Liver (tissue), 3 donors: ENCODE data around the gene BCAR3.

Experiments
- EGR1 ChIP-seq, 2 donors: IDR thresholded peaks; 2 replicates each; pipeline ENCODE4 v1.6.1; 2016 to 2018; ENCODE audit warnings: antibody characterized with exemption in 2 of 2, low read depth in 2 of 2
- GABPA ChIP-seq, 2 donors: IDR thresholded peaks in 1 of 2; conservative IDR thresholded peaks in 1 of 2; 2 replicates each; pipeline ENCODE4 v1.6.1; 2016; ENCODE audit warnings: antibody characterized with exemption in 2 of 2, mild to moderate bottlenecking in 1 of 2, moderate library complexity in 1 of 2
- HNF4G ChIP-seq: IDR thresholded peaks from 2 replicates; pipeline ENCODE4 v1.6.1; 2016; ENCODE audit warnings: antibody characterized with exemption
- JUND ChIP-seq, 2 donors: IDR thresholded peaks; 2 replicates each; pipeline ENCODE4 v1.6.1; 2016; ENCODE audit warnings: antibody characterized with exemption in 2 of 2
- RXRA ChIP-seq, 2 donors: IDR thresholded peaks; 2 replicates each; pipeline ENCODE4 v1.6.1; 2017 to 2018; ENCODE audit warnings: antibody characterized with exemption in 2 of 2, mild to moderate bottlenecking in 1 of 2
- SP1 ChIP-seq: IDR thresholded peaks from 2 replicates; pipeline ENCODE4 v1.6.1; 2018; ENCODE audit warnings: antibody characterized with exemption, mild to moderate bottlenecking
- TAF1 ChIP-seq: conservative IDR thresholded peaks from 2 replicates; pipeline ENCODE4 v1.6.1; 2016; ENCODE audit warnings: antibody characterized with exemption, mild to moderate bottlenecking
- YY1 ChIP-seq: IDR thresholded peaks from 2 replicates; pipeline ENCODE4 v1.6.1; 2016; ENCODE audit warnings: antibody characterized with exemption, mild to moderate bottlenecking
- TF ChIP-seq, protein P1 (sequence below): IDR thresholded peaks from 2 replicates; pipeline ENCODE4 v1.6.1; 2016; ENCODE audit warnings: antibody characterized with exemption
- TF ChIP-seq, protein P2 (sequence below): IDR thresholded peaks from 2 replicates; pipeline ENCODE4 v1.6.1; 2016; ENCODE audit warnings: antibody characterized with exemption, mild to moderate bottlenecking
- TF ChIP-seq, protein P3 (sequence below): IDR thresholded peaks from 2 replicates; pipeline ENCODE4 v1.6.1; 2016; ENCODE audit warnings: antibody characterized with exemption
- TF ChIP-seq, protein P4 (sequence below): fragments of 150-350 bp; IDR thresholded peaks from 2 replicates; pipeline ENCODE4 v1.5.1; 2017; ENCODE audit warnings: improper control_type of control experiment, low read depth, low read length; ENCODE audit not compliant: missing input control
- TF ChIP-seq, protein P5 (sequence below): IDR thresholded peaks from 2 replicates; pipeline ENCODE4 v1.6.1; 2016; ENCODE audit warnings: antibody characterized with exemption
- donor health status: healthy.
- donor health status: healthy.

DNA sequence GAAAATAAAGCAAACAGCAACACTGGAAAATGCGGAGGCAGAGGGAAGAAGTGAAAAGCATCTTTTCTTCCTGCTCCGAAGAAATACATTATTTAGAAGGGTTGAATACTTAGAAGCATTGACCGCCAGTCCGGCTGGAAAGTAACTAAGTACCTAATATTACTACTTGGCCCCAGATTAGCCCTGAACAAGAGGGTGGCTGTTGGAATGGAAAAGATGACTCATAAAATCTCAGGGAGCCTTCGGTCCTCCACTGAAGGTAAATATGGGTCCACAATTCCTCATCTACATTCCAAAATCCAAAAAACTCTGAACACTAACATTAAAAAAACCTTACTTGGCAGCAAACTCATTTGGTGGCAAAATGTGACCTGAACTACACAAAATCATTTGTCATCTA, 40.1 kb downstream of the BCAR3 start:
- TF ChIP-seq, protein P1, sequence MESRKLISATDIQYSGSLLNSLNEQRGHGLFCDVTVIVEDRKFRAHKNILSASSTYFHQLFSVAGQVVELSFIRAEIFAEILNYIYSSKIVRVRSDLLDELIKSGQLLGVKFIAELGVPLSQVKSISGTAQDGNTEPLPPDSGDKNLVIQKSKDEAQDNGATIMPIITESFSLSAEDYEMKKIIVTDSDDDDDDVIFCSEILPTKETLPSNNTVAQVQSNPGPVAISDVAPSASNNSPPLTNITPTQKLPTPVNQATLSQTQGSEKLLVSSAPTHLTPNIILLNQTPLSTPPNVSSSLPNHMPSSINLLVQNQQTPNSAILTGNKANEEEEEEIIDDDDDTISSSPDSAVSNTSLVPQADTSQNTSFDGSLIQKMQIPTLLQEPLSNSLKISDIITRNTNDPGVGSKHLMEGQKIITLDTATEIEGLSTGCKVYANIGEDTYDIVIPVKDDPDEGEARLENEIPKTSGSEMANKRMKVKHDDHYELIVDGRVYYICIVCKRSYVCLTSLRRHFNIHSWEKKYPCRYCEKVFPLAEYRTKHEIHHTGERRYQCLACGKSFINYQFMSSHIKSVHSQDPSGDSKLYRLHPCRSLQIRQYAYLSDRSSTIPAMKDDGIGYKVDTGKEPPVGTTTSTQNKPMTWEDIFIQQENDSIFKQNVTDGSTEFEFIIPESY, result no peak
- TF ChIP-seq, protein P2, sequence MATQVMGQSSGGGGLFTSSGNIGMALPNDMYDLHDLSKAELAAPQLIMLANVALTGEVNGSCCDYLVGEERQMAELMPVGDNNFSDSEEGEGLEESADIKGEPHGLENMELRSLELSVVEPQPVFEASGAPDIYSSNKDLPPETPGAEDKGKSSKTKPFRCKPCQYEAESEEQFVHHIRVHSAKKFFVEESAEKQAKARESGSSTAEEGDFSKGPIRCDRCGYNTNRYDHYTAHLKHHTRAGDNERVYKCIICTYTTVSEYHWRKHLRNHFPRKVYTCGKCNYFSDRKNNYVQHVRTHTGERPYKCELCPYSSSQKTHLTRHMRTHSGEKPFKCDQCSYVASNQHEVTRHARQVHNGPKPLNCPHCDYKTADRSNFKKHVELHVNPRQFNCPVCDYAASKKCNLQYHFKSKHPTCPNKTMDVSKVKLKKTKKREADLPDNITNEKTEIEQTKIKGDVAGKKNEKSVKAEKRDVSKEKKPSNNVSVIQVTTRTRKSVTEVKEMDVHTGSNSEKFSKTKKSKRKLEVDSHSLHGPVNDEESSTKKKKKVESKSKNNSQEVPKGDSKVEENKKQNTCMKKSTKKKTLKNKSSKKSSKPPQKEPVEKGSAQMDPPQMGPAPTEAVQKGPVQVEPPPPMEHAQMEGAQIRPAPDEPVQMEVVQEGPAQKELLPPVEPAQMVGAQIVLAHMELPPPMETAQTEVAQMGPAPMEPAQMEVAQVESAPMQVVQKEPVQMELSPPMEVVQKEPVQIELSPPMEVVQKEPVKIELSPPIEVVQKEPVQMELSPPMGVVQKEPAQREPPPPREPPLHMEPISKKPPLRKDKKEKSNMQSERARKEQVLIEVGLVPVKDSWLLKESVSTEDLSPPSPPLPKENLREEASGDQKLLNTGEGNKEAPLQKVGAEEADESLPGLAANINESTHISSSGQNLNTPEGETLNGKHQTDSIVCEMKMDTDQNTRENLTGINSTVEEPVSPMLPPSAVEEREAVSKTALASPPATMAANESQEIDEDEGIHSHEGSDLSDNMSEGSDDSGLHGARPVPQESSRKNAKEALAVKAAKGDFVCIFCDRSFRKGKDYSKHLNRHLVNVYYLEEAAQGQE, result no peak
- TF ChIP-seq, protein P3, sequence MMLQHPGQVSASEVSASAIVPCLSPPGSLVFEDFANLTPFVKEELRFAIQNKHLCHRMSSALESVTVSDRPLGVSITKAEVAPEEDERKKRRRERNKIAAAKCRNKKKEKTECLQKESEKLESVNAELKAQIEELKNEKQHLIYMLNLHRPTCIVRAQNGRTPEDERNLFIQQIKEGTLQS, result no peak
- TF ChIP-seq, protein P4, sequence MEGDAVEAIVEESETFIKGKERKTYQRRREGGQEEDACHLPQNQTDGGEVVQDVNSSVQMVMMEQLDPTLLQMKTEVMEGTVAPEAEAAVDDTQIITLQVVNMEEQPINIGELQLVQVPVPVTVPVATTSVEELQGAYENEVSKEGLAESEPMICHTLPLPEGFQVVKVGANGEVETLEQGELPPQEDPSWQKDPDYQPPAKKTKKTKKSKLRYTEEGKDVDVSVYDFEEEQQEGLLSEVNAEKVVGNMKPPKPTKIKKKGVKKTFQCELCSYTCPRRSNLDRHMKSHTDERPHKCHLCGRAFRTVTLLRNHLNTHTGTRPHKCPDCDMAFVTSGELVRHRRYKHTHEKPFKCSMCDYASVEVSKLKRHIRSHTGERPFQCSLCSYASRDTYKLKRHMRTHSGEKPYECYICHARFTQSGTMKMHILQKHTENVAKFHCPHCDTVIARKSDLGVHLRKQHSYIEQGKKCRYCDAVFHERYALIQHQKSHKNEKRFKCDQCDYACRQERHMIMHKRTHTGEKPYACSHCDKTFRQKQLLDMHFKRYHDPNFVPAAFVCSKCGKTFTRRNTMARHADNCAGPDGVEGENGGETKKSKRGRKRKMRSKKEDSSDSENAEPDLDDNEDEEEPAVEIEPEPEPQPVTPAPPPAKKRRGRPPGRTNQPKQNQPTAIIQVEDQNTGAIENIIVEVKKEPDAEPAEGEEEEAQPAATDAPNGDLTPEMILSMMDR, result no peak
- TF ChIP-seq TAF1 (no peak), SP1 (no peak), YY1 (no peak), JUND (IDR thresholded peaks at IDR 0.05) (no peak), HNF4G (no peak), EGR1 (IDR thresholded peaks at IDR 0.05; ENCODE audit: low read depth in 2 of 2) (no peak), GABPA (IDR thresholded peaks at IDR 0.05 in 1 of 2, conservative IDR thresholded peaks at IDR 0.05 in 1 of 2) (no peak), RXRA (IDR thresholded peaks at IDR 0.05) (no peak)
- TF ChIP-seq, protein P5, sequence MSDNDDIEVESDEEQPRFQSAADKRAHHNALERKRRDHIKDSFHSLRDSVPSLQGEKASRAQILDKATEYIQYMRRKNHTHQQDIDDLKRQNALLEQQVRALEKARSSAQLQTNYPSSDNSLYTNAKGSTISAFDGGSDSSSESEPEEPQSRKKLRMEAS, result no peak
